GM15510 (cell line): ENCODE results near the gene FAM118B.

Experiments used
- POLR2A ChIP-seq: IDR thresholded peaks from 3 replicates; pipeline ENCODE4 v1.6.1; 2011; ENCODE audit warnings: borderline replicate concordance; ENCODE audit not compliant: insufficient read length; ENCODE audit errors: extremely low read depth

The FAM118B gene

DNA sequence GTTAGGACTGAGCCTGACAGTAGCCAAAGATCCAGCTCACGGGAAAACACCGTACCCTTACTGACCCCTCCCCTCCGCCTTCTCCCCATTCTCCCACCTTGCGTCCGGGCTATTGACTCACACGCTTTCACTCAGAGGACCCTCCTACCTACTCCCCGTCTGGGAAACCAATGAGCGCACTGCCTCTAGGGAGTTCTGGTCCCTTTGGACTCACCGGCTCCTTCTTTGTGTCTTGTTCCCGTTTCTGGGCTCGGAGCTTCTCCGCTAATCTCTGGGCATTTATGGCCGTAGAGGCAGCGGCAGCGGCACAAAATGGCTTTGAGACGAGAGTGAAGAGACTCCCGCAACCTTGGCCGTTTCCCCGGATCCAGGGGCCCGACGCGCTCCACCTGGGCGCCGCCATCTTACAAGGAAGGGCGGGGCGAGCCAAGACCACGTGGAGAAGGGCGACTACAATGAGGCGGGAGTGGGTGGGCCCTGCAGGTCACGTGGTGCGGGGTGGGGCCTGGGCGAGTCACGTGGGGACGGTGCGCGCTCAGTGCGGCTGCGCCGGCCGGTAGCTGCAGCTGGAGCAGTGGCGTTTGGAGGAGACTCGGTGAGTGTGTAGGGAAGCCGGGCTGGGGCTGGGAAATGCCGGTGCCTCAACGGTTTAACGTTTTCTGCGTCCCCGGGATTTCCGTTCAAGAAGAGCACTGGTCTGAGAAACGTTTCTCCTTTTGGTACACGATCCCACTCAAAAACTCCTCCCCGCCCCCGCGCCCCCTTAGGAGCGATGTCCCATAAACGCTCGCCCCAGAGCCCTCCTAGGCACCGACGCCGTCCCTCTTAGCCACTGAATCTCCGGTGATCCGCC lies at the start of gene FAM118B, which contains the start of gene RPUSD4:
Gene FAM118B, plus strand, starts transcription at position 547 of the 853 bp plus-strand sequence. CDS start 23,220 bp downstream, outside the sequence.
Gene RPUSD4, minus strand, starts transcription at position 415 of the 853 bp plus-strand sequence. Its CDS starts 12 bp downstream, at position 403.
- peak; percentile 94 for TF ChIP-seq POLR2A

DNA sequence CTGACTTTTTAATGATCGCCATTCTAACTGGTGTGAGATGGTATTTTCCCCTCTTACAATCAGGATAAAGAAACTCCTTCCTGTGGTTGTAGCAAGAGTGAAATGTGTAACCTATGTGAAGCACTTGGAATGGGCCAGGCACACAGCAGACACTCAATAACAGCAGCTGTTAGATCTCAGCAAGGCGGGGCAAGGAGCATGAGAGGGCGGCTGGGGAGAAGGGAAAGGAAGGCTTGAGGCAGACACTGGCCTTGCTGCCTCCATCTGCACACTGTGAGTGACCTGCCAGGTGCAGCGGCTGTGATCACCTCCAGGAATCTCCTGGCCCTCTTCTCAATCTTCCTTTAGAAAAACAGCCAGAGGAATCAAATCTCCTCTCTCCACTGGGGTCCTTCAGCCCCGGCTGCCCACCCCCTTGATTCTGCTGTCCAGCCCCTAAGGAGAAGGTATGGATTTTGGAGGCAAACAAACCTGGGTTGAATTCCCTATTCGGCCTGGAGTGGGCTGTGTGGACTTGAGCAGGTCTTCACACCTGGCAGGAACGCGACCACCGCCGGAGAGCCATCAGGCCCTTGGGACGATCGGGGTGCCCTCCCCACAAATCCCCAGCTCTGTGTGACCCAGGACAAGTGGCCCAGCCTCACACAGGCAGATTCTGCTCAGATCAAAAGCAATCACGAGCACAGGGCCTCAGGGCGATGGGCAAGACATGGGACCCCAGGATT lies 49.1 kb upstream of the FAM118B start:
- TF ChIP-seq POLR2A: no peak

DNA sequence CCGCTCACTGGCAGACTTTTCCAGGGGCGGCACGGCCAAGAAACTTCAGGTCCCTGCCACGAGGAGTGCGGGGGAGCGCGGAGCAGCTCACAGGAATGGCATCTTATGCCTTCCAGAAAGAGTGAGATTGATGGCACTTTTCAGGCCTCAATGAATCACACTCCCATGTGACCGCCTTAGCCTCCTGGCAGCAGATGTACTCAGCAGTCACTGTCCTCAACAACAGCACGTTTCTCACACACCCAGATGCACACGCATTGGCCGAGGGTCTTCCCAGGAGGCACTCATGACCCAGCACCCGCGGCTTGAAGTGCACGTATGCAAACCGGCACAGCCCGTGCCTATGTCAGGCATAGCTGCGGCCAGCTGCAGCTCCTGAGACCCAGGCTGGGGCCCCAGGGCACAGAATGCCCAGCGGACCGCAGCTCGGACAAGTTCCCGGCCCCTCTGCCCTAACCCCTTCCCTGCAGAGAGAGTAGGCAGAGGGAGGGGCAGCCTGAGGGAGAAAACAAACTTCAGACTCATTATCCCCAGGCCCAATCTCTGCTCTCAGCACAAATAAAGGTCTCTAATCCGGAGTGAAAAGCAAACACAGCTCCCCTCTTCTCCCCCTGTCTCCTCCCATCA lies 48.4 kb upstream of the FAM118B start:
- TF ChIP-seq POLR2A: no peak

DNA sequence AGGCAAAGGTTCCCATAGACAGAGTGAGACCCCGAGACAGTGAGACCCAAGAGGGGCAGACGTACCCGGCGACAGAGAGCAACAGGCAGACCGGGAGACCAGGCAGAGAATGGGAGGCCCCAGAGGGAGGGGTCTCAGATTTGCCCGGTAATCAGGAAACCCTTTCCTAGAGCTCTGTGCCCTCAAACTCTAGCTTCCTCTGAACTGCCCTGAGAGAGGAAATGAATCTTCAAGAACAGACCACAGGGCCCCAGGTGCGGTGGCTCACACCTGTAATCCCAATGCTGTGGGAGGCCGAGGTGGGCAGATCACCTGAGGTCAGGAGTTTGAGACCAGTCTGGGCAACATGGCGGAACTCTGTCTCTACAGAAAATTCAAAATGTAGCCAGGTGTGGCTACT lies 47.8 kb upstream of the FAM118B start:
- no peak for TF ChIP-seq POLR2A

DNA sequence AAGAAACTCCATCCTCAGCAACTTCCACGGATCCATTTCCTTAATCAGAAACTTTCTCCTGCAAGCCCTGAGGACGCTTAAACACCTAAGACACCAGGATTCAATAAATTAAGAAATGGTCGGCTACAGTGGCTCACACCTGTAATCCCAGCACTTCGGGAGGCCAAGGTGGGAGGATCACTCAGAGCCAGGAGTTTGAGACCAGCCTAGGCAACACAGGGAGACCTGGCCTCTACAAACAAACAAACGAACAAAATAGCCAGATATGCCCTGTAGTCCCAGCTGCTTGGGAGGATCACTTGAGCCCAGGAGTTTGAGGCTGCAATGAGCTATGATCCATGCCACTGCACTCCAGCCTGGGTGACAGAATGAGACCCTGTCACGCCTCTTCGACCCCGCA lies 46.8 kb upstream of the FAM118B start:
- no peak for TF ChIP-seq POLR2A

DNA sequence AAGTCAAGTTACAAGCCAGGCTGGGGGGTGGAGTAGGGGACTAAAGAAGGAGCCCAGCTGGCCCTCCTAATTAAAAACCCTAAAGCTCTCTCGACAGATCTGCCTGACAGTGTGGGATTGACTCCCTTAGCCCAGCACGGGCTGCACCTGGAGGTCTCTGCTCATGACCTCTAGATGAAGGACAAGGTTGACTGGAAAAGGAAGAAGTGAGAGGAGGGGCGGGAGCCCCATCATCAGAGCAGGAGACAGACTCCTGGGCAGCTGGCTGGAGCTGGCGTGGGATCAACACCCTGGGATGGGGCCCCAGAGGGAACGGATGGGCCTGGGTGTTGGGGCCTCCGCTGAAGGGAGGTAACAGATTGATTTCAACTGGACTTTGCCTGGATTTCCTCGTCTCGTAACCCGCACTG lies 46.3 kb upstream of the FAM118B start:
- no peak for TF ChIP-seq POLR2A

DNA sequence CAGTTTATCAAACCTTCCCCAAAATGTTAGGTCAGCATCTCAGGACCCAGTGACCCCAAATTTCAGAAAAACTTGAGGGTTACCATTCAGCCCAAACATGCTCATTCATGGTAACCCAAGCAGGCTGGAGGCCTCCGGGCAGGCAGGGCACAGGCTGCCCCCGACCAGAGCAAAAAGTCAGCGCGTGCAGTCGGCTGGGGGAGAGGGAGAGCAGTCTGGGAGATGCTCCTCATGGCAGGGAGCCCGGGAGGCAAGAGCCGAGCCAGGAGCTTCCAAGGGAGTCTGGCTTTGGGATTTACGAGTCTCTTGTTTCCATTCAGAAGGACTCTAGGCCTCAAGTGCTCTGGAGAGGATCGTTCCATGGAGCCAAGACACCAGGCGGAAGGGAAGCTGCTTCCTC lies 45.8 kb upstream of the FAM118B start:
- no peak for TF ChIP-seq POLR2A

DNA sequence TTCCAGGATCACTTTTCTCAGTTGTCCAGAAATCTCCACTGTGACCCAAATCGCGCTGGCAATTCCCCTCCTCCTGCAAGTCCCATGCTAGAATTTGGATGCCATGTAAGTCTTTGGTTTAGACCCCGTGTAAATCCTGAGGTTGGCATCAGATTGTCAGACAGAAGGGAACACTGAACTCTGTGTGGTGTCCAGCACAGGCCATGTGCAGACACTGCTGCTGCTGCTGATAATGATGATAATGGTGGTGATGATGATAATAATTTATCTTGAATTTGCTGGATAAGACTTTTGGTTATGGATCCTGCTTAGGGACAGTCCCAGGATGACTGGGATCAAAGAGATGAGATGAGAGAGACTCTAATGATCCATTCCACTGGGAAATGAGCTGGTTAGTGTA lies 45.2 kb upstream of the FAM118B start:
- no peak for TF ChIP-seq POLR2A

DNA sequence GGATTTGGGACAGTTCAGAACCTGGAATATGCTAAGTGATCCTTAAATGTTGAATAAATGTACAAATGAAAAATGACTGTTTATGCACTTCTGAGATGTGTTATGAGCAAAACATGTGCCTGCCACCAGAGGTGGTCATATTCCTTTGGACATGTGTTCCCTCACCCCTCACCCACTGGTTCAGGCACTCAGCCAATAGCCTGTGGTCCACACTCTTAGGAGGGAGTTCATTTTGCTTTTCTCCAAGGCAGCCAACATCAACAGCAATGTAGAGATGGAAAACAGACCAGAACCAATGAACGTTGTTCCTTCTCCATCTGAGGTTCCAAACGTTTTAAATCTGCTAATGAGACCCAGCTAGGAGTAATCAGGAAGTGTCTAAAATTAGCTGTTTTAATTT lies 44.1 kb upstream of the FAM118B start:
- TF ChIP-seq POLR2A: no peak

DNA sequence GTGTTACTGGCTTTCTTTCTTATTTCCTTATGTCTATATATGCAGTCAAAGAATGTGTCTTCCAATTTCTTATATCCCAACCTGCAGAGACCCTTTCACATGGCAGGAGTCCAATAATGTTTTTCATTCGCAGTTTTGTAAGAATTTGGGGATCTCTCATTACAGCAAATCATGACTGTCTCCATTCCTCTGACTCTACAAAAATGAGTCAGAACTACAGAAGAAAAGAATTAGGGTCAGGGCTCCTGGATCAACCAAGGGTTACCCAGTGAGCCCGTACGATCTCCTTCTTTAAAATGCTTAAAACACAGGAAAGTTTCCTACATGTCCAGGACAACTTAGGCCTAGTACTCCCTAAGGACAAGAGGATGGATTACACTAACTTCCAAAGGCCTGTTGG lies 42.3 kb upstream of the FAM118B start:
- no peak for TF ChIP-seq POLR2A

DNA sequence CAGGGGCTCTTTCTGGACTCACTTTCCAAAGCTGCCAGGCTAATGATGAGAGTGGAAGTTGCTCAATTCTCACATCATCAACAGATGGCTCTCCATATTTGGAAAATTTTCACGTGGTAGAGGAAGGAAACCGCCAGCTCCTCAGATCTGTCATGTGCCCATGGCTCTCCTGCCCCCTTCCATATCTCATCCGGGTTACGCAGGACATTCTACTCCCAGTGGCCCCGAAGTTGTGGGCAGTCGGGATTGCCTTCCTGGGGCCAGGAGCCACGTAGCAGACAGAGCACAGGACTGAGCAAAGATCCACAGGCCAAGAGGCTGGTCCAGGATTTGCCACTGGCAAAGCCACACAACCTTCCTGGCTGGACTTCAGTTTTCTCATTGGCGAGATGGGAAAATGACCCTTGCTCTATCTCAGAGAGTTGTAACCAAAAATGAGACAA lies 39.0 kb upstream of the FAM118B start:
- no peak for TF ChIP-seq POLR2A

DNA sequence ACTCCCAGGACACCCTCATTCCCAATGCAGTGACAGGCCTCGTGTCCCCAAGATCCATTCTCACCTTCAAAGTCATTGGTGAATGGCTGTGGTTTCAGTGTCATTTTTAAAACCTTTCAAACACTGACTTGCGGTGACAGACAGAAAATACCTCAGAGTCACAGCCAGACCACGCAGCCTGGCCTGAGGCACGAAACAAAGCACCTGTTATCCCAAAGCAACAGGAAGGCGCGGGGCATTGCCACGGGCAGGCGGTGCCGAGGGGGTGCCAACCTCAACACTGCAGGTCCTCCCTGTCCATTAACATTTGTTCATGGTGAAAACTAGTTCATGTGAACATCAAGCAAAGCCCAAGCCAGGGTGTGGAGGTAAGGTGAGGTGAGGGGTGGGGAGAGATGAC lies 38.3 kb upstream of the FAM118B start:
- no peak for TF ChIP-seq POLR2A

DNA sequence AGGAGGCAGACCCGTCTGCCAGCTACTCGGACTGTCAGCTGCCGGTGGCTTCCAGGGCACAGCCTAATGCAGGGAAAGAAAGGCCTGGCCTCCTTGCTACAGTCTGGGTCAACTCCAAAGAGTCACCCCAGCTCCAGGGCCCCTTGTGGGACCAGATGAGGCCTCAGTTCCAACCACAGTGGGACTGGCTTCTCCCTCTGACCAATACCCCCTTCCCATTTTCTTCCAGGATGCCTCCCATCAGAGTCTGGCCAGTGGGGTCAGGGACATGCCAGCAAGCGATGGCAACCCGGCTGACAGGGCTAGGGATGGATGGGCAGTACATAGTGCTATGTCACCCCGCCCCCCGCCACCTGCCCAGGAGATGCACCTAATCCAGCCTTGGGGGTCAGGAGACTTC lies 36.8 kb upstream of the FAM118B start:
- no peak for TF ChIP-seq POLR2A

DNA sequence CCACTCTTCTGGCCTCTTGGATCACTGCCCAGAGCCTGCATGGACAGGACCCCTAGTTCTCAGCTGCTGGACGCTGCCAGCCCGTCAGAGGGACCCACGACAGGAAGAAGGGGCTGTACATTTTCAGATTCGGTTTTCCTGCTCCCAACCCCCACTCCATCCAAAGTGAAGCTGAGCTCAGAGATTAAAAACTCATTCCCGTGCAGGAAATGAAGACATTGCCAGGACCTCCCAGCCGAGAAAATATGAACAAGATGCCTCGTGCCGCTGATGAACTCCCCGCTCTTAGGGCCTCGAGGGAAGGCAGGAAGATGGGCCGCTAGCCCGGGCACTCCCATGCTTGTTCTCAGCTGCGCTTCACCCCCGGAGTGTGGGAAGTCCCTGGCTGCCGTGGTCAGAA lies 36.2 kb upstream of the FAM118B start:
- no peak for TF ChIP-seq POLR2A

DNA sequence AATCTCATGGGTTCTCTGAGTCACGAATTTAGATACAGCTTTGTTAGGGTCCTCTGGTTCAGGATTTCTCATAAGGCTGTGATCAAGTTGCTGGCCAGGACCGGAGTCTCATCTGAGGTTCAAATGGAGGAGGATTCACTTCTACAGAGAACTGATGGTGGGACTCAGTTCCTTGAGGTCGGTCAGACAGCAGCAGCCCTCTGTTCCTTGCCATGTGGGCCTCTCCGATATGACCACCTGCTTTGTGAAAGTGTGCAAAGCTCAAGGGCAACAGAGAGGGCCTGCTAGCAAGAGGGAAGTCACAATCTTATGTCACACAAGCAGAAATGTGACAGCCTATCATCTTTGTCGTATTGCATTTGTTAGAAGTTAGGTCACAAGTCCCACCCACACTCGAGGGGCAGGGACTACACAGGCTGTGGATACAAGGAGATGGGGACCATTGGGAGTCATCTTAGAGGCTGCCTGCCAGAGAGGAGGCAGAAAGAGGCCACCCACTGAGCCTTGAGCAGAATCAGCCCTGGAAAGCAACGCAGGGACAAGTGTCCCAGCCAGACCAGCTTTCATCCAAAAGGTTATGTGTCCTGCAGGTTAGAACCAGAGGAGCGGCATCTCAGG lies 34.6 kb upstream of the FAM118B start:
- no peak for TF ChIP-seq POLR2A
